Adipocyte (in vitro differentiated cells): ENCODE results near the gene CSTPP1.
A peak's percentile ranks its signal among the peaks of the same experiment; 100 is the strongest.
"Not testable (repeated sequence)": the region's sequence is repeated elsewhere in the genome, so short reads cannot be mapped to it uniquely, and the experiment has no call there.

ENCODE experiments used
- DNase-seq: peaks from one replicate; pipeline ENCODE4 v3.0.0-alpha.2; 2015; ENCODE audit warnings: low read depth
- H3K27me3 ChIP-seq: replicated peaks from 2 replicates; pipeline ENCODE4 v1.7.0; 2013; ENCODE audit warnings: mild to moderate bottlenecking, low read length, moderate library complexity; ENCODE audit not compliant: control insufficient read depth, insufficient read depth
- H3K36me3 ChIP-seq: 2 replicates; pipeline ENCODE4 v1.7.0; 2013; ENCODE audit warnings: low read length, mild to moderate bottlenecking, moderate library complexity; ENCODE audit not compliant: control insufficient read depth, insufficient read depth, severe bottlenecking
- H3K4me1 ChIP-seq: 2 replicates; pipeline ENCODE4 v1.7.0; 2013; ENCODE audit warnings: mild to moderate bottlenecking, low read length, moderate library complexity; ENCODE audit not compliant: control insufficient read depth, insufficient read depth
- H3K4me3 ChIP-seq: 2 replicates; pipeline ENCODE4 v1.7.0; 2013; ENCODE audit warnings: mild to moderate bottlenecking, low read length, moderate library complexity
- H3K9ac ChIP-seq: 2 replicates; pipeline ENCODE4 v1.7.0; 2013; ENCODE audit warnings: mild to moderate bottlenecking, low read length, moderate library complexity
- H3K9me3 ChIP-seq: 2 replicates; pipeline ENCODE4 v1.7.0; 2013; ENCODE audit warnings: mild to moderate bottlenecking, low read length, moderate library complexity; ENCODE audit not compliant: control insufficient read depth

The CSTPP1 gene

GRCh38 chr11:46913484-46913883, 23.1 kb upstream of the CSTPP1 start:
- Histone ChIP-seq H3K36me3 (no peaks in the 10 kb centered on the region), H3K27me3 (no peaks in the 10 kb centered on the region), H3K9me3 (no peaks in the 10 kb centered on the region), H3K4me3 (no peak overlapping the region), H3K4me1 (peaks cover 25% of the 10 kb centered on the region), H3K9ac (no peak overlapping the region)
- DNase-seq: no peak

GRCh38 chr11:46914363-46914762, 22.2 kb upstream of the CSTPP1 start:
- peaks cover 32% of the 10 kb centered on the region for H3K4me1 ChIP-seq
- no peaks in the 10 kb centered on the region for H3K27me3 ChIP-seq
- no peaks in the 10 kb centered on the region for H3K36me3 ChIP-seq
- H3K9me3 ChIP-seq: no peaks in the 10 kb centered on the region
- H3K4me3 ChIP-seq: peak overlapping the region; percentile 12
- peak; percentile 55 for DNase-seq
- H3K9ac ChIP-seq: no peak overlapping the region

- H3K4me1 ChIP-seq: peaks cover 37% of the 10 kb centered on the region
- no peak for DNase-seq
- H3K4me3 ChIP-seq: no peak overlapping the region
Measured at GRCh38 chr11:46914910-46915309, 21.7 kb upstream of the CSTPP1 start.

GRCh38 chr11:46916286-46917108, 20.1 kb upstream of the CSTPP1 start:
- Histone ChIP-seq H3K4me1 (peaks cover 50% of the 10 kb centered on the region), H3K36me3 (no peaks in the 10 kb centered on the region), H3K4me3 (peak overlapping the region; percentile 81), H3K27me3 (no peaks in the 10 kb centered on the region), H3K9ac (peak overlapping the region; percentile 85), H3K9me3 (no peaks in the 10 kb centered on the region)
- peak; percentile 86 for DNase-seq

More at GRCh38 chr11:46914910-46915309, 21.7 kb upstream of the CSTPP1 start:
- no peaks in the 10 kb centered on the region for H3K9me3 ChIP-seq
- H3K36me3 ChIP-seq: no peaks in the 10 kb centered on the region
- H3K9ac ChIP-seq: no peak overlapping the region
- no peaks in the 10 kb centered on the region for H3K27me3 ChIP-seq

GRCh38 chr11:46917109-46917761, 19.3 kb upstream of the CSTPP1 start:
- Histone ChIP-seq H3K36me3 (no peaks in the 10 kb centered on the region), H3K27me3 (no peaks in the 10 kb centered on the region), H3K4me1 (peaks cover 50% of the 10 kb centered on the region), H3K9ac (peak overlapping the region; percentile 85), H3K4me3 (peak overlapping the region; percentile 81), H3K9me3 (no peaks in the 10 kb centered on the region)
- peak; percentile 19 for DNase-seq

GRCh38 chr11:46917762-46918082, 18.8 kb upstream of the CSTPP1 start:
- DNase-seq: peak; percentile 24
- peaks cover 50% of the 10 kb centered on the region for H3K4me1 ChIP-seq
- peak overlapping the region; percentile 81 for H3K4me3 ChIP-seq
- H3K27me3 ChIP-seq: no peaks in the 10 kb centered on the region
- H3K9ac ChIP-seq: peak overlapping the region; percentile 85
- H3K36me3 ChIP-seq: no peaks in the 10 kb centered on the region
- H3K9me3 ChIP-seq: no peaks in the 10 kb centered on the region

GRCh38 chr11:46918083-46918787, 18.3 kb upstream of the CSTPP1 start, which contains the start of gene LRP4:
Gene LRP4 (minus strand): TSS chr11:46918550. CDS start chr11:46918379, 171 bp downstream.
- no peaks in the 10 kb centered on the region for H3K36me3 ChIP-seq
- DNase-seq: peak; percentile 74
- H3K4me1 ChIP-seq: peaks cover 50% of the 10 kb centered on the region
- no peaks in the 10 kb centered on the region for H3K27me3 ChIP-seq
- peak within 1 kb of the TSS; percentile 85 for H3K9ac ChIP-seq
- H3K4me3 ChIP-seq: peak within 1 kb of the TSS; percentile 81
- no peaks in the 10 kb centered on the region for H3K9me3 ChIP-seq

- Histone ChIP-seq H3K4me3 (peak overlapping the region; percentile 60), H3K27me3 (no peaks in the 10 kb centered on the region), H3K36me3 (no peaks in the 10 kb centered on the region), H3K9me3 (no peaks in the 10 kb centered on the region), H3K4me1 (peaks cover 44% of the 10 kb centered on the region), H3K9ac (peak overlapping the region; percentile 33)
- DNase-seq: no peak
Measured at GRCh38 chr11:46918788-46919513, 17.6 kb upstream of the CSTPP1 start.

- no peak overlapping the region for H3K9ac ChIP-seq
- peak; percentile 92 for DNase-seq
- H3K9me3 ChIP-seq: no peaks in the 10 kb centered on the region
- H3K36me3 ChIP-seq: no peaks in the 10 kb centered on the region
- H3K27me3 ChIP-seq: no peaks in the 10 kb centered on the region
- H3K4me1 ChIP-seq: peaks cover 32% of the 10 kb centered on the region
- H3K4me3 ChIP-seq: no peak overlapping the region
Measured at GRCh38 chr11:46920755-46921154, 15.8 kb upstream of the CSTPP1 start.

- not testable (repeated sequence) for H3K9ac ChIP-seq, H3K4me3 ChIP-seq, H3K36me3 ChIP-seq, H3K9me3 ChIP-seq, H3K27me3 ChIP-seq, H3K4me1 ChIP-seq, DNase-seq
Measured at GRCh38 chr11:46927928-46928327, 8.6 kb upstream of the CSTPP1 start.

GRCh38 chr11:46928701-46929100, 7.9 kb upstream of the CSTPP1 start:
- not testable (repeated sequence) for H3K36me3 ChIP-seq, H3K4me1 ChIP-seq, H3K9ac ChIP-seq, H3K9me3 ChIP-seq, H3K27me3 ChIP-seq, H3K4me3 ChIP-seq, DNase-seq
